ENCODE measurements around the gene FTO.

FTO gene

DNA sequence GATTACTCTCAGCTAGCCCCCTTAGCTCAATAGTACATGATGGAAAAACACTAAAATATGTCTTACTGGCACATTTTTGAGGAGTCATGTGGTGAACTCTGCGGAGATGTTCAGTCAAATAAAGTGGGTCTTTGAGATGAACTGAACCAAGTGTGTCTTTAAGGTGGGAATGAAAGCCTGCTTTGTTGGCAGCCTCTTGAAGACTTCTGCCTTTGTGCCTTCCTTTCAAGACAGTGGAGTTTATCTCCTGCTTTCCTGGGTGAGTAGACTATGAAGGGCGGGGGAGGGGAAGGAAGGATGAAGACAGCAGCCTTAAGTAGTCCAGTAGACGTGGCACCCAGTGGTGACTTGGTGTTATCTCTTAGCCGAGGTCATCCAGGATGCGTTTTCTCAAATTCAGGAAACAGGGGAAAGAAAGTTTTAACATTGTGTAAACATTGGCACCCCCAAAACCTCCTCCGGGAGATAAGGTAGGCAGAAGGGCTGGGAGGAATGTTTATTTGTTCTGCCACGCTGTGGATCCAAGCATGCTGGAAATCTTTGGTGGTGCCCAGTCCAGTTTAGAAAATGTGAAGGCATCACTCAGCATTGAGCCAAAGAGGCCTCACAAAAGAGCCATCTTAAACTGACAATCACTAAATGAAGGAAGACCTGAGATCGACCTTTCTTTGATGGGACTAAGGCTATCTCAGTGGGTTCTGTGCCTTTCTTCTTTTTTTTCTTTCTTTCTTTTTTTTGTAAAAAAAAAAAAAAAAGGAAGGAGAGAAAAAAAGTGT, 220.6 kb downstream of the FTO start:
- POLR2A ChIA-PET, result no interaction called here
- CTCF ChIA-PET, result no interaction called here
- no peak for DNase-seq (ENCODE audit: low read depth, low spot score)

DNA sequence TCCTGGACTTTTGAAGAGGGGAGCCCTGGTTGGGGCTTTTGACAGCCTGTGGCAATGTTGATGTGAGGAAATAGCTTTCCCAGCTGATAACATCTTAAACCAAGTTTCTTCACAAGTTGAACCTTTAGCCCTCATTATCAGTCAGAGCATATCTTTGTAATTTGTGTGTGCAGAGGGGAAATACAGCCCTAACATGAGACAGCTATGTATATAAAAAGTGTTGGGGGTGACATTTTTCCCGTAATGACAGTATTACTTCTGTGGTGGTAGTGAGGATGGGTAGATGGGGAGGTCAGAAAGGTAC, 221.1 kb downstream of the FTO start:
- H3K4me3 ChIP-seq (ENCODE audit: low read depth, low read length), result no peak overlapping the region
- no peak for DNase-seq (ENCODE audit: low read depth, low spot score)
- ChIA-PET POLR2A (no interaction called here), CTCF (no interaction called here)
- TF ChIP-seq, protein P1, sequence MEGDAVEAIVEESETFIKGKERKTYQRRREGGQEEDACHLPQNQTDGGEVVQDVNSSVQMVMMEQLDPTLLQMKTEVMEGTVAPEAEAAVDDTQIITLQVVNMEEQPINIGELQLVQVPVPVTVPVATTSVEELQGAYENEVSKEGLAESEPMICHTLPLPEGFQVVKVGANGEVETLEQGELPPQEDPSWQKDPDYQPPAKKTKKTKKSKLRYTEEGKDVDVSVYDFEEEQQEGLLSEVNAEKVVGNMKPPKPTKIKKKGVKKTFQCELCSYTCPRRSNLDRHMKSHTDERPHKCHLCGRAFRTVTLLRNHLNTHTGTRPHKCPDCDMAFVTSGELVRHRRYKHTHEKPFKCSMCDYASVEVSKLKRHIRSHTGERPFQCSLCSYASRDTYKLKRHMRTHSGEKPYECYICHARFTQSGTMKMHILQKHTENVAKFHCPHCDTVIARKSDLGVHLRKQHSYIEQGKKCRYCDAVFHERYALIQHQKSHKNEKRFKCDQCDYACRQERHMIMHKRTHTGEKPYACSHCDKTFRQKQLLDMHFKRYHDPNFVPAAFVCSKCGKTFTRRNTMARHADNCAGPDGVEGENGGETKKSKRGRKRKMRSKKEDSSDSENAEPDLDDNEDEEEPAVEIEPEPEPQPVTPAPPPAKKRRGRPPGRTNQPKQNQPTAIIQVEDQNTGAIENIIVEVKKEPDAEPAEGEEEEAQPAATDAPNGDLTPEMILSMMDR (IDR thresholded peaks at IDR 0.05; ENCODE audit: insufficient read depth, low read length, missing control alignments), result no peak

More for the DNA sequence above, 220.6 kb downstream of the FTO start:
- no peak overlapping the region for H3K4me3 ChIP-seq (ENCODE audit: low read depth, low read length)
- TF ChIP-seq, protein P1 (IDR thresholded peaks at IDR 0.05; ENCODE audit: insufficient read depth, low read length, missing control alignments), result no peak

DNA sequence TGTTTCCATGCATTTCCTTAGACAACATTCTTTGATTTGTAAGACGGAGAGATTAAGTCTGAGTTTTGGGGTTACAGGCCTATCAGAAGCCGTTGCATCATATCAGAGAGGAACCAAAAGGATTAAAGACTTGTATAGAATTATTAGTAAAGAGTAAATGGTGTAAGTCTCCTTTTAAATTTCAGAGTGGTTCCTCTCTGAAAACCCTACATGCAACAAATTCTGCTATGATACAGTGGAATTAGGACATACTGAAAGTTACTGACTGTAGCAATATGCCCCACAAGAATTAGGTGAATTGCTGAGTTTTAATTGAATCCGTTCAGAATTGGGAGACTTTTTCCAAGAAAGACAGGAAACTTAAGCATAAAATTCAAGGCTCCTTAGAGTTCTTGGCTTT, 221.6 kb downstream of the FTO start:
- ChIA-PET POLR2A (no interaction called here), CTCF (no interaction called here)
- TF ChIP-seq, protein P1 (IDR thresholded peaks at IDR 0.05; ENCODE audit: insufficient read depth, low read length, missing control alignments), result no peak
- no peak overlapping the region for H3K4me3 ChIP-seq (ENCODE audit: low read depth, low read length)
- no peak for DNase-seq (ENCODE audit: low read depth, low spot score)

DNA sequence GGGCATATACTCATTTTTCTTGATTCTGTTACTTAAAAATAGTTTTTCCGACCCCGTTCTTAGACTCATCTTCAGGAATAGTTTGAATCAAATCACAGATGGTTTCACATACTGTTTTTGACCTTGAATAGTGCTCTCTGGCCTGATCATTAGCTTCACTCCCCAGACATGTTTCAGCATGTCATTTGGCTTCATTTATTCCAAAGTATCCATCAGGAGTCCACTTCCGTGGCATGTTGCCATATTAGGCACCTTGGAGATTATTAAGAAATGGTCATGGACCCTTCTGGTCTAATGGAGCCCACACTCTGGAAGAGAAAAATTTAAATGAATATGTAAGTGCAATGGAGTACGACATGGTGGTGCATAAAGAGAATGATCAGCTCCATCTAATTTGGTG, 222.3 kb downstream of the FTO start:
- H3K4me3 ChIP-seq (ENCODE audit: low read depth, low read length), result no peak overlapping the region
- DNase-seq (ENCODE audit: low read depth, low spot score), result no peak
- CTCF ChIA-PET, result no interaction called here
- POLR2A ChIA-PET, result no interaction called here
- TF ChIP-seq, protein P1 (IDR thresholded peaks at IDR 0.05; ENCODE audit: insufficient read depth, low read length, missing control alignments), result no peak

DNA sequence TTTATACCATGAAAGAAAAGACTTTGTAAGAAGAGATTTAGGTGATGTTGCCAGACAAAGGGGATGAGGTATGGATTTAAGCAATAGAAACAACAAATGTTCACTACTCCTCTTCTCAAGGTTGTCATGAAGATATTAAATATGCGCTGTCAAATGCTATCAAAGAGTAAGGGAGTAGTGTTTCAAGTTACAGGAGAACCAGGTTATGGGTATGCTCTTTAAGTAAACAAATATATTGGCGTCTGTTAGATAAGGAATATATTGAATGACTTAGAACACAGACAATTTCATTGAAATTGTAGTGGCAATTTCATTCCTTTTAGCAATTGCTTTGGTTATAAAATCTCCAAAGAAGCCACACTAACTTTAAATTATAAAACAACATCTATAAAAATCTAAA, 229.0 kb downstream of the FTO start:
- ChIA-PET CTCF (no interaction called here), POLR2A (no interaction called here)
- no peak overlapping the region for H3K4me3 ChIP-seq (ENCODE audit: low read depth, low read length)
- no peak for DNase-seq (ENCODE audit: low read depth, low spot score)
- TF ChIP-seq, protein P1 (IDR thresholded peaks at IDR 0.05; ENCODE audit: insufficient read depth, low read length, missing control alignments), result no peak

DNA sequence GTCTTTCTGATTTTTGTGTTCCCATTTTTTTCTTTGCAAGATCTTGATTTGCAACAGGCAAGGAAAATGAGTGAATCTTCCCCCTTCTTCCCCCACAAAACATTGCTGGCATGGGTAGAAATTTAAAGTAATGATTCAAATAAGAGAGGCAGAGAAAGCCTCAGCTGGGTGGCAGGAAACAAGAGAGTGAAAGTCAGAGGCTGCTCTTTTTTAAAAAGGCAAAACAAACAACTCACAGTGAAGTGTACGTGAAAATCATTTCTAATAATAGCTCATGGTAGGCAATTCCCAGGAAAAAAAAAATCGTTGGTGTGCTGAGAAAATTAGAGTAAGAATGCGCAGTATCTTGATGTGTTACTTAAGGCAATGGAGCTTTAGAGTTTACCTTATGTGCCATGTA, 229.5 kb downstream of the FTO start:
- ChIA-PET CTCF (no interaction called here), POLR2A (no interaction called here)
- TF ChIP-seq, protein P1 (IDR thresholded peaks at IDR 0.05; ENCODE audit: insufficient read depth, low read length, missing control alignments), result no peak
- no peak overlapping the region for H3K4me3 ChIP-seq (ENCODE audit: low read depth, low read length)
- no peak for DNase-seq (ENCODE audit: low read depth, low spot score)
